Measurements from ENCODE around the gene GLRB.
"Not testable (repeated sequence)": the region's sequence is repeated elsewhere in the genome, so short reads cannot be mapped to it uniquely, and the experiment has no call there.

The GLRB gene

GRCh38 chr4:157127571-157127970 lies 51.6 kb downstream of the GLRB start:
- DNase-seq (ENCODE audit: low read depth in 2 of 2, low spot score in 1 of 2), result no peak

- no peak for DNase-seq (ENCODE audit: low read depth in 2 of 2, low spot score in 1 of 2)
Observed at GRCh38 chr4:157128395-157128794, 52.4 kb downstream of the GLRB start.

DNA sequence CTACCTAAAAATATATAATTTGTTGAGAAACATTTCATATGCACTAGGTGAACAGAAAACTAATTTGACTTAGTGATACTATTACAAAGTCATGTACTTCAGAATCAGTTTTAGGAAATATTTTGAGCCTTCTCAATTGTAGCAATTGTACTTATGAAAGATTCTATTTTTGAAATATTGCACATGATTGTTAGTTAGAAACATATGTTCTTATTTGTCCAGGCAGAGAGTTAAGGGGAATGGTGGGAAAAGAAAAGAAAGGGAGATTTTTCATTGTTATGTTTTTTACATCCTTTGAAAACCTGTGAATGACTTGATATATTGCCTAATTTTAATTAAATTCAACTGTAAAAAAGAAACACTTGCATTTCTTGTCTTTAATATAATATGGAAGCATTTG lies 66.0 kb downstream of the GLRB start:
- DNase-seq (ENCODE audit: low read depth in 2 of 2, low spot score in 1 of 2), result no peak

DNA sequence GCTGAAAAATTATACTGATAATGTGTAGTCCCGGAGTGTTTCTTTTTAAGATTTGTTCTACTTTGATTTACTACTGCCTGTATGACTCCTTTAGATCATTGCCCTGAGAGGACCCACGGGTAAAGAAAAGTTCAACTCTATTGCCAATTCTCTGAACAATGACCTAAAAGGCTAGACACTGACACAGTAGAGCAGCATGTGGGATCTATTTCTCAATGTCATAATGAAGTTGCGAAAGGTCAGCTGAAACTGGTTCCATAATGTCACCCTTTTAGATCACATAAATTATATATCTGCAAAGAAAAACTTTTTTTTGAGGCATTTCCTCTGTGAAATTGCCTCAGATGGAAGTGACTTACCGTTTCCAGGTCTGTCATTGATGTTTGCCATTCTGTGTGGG lies 67.4 kb downstream of the GLRB start:
- no peak for DNase-seq (ENCODE audit: low read depth in 2 of 2, low spot score in 1 of 2)

DNA sequence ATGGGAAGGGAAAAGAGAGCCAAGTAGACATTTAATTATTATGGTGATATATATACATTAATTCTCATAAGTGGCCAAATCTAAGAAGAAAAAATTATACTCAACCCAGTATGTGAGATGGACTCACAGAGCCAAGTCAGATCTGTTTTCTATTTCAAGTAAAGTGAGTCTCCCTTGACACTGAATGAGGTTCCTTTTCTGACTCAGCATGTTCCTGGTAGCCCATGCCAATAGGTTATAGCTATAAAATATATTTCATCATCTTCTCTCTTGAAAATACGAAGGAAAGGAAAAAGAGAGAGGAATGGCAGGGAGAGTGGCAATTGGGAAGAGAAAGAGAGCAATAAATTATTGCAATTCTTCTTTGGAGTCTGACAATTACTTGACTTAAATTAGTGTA lies 75.8 kb downstream of the GLRB start:
- DNase-seq (ENCODE audit: low read depth in 2 of 2, low spot score in 1 of 2), result no peak

DNA sequence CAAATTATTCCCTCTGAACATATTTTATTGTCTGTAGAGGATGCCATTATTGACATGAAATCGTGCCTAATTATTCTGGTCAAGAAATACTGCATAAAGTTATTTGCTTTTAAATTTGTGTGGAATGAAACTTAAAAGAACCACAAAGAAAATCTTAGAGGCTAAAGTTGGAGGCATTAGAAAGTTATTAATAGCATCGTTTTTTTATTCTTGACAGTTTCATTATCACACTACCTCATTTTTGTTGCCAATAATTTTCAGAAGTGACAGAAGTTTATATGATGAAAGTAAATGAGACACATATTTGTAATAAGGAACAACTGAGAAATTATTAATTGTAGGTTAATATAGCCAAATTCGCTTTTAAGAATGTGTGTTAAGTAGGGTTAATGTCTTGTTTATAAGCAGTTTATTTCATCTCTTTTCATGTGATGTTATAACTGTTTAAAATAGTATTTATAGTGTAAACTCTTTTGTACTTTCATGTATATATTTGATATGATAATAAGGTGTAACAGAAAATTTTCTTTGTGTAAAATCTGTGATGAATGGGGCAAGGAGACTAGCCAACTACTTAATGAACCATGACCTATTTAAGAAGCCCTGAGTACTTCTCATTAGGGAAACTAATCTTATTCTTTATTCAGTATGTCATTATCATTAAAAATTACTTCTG lies 90.1 kb downstream of the GLRB start:
- DNase-seq (ENCODE audit: low read depth in 2 of 2, low spot score in 1 of 2), result no peak

DNA sequence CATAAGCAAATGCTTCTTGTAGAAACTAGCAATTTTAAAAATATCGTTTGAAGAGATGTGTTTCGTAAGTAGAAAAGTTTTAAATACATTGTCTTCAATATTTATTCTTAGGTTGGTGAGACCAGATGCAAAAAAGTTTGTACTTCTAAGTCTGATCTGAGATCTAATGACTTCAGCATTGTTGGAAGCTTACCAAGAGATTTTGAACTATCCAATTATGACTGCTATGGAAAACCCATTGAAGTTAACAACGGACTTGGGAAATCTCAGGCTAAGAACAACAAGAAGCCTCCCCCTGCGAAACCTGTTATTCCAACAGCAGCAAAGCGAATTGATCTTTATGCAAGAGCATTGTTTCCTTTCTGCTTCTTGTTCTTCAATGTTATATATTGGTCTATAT lies 94.4 kb downstream of the GLRB start:
- no peak for DNase-seq (ENCODE audit: low read depth in 2 of 2, low spot score in 1 of 2)

DNA sequence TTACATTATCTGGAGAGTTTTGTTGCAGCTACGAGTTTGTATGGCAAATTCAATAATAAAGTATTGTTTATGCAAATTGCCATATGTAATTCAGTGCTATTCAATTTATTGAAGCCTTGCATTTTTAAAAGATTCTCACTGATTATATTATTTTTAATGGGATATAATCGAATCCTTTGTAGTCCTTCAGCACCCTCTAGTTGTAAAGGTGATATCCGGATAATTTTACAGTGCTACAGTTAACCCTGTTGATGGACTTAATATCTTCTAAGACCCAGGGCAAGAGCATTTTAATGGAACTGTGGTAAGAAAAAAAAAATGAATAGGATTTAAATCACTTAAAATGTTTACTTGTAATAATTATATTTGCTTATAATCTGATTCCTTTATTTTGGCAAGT lies 96.1 kb downstream of the GLRB start:
- DNase-seq (ENCODE audit: low read depth in 2 of 2, low spot score in 1 of 2), result no peak

- DNase-seq (ENCODE audit: low read depth in 2 of 2, low spot score in 1 of 2), result not testable (repeated sequence)
Observed at GRCh38 chr4:157180268-157180667, 104.3 kb downstream of the GLRB start.

DNA sequence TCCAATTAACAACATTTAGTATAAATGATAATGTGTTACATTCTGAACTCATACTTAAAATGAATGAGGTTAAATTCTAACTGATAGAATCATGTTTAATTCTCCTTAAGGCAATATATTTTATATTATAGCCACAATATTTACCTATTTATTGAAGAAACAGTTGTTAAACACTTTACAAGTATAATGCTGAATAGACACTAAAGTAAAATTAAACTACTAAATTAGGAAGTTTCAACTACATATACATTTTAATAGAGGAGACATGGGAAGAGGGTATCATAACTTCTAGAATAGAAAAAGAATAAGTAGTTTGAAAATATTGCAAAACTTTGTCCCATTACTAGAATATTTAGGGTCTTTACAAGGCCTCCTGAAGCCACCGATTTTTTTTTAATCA lies 108.3 kb downstream of the GLRB start:
- no peak for DNase-seq (ENCODE audit: low read depth in 2 of 2, low spot score in 1 of 2)

DNA sequence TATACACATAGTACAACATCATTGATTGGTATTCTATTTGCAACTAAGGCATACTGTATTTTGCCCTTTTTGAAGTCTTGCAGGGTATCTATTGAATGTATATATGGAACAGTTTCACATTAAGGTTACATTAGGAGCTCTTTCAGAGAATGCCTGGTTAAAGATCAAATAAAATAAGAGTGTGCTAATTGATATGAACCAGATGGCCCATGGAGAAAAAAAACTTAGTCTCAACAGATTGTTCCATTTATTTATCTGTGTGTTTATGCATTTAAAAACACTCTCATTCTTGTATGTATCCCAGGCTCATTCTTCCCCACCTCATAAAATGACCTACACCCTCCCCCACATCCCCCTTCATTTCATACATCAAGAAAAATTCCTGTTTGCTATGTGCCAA lies 109.4 kb downstream of the GLRB start:
- DNase-seq (ENCODE audit: low read depth in 2 of 2, low spot score in 1 of 2), result no peak

GRCh38 chr4:157195374-157195773 lies 119.4 kb downstream of the GLRB start:
- no peak for DNase-seq (ENCODE audit: low read depth in 2 of 2, low spot score in 1 of 2)

DNA sequence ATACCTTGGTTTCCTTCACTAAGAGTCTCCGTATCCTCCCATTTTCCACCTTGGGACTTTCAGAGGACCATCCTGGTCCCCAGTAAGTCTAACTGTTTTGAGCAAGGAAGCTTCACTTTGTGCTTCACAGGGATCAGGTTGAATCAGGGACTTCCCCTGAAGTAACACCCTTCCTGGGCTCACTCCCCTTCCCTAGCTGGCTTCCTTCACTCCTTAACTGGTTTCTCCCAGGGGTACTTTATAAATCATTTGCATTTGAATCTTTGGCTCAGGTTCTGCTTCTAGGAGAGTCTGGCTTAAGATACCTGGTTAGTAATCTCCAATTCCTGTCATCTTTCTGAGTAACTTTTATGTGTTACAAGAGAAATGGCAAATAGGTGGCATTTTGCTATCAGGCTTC lies 120.1 kb downstream of the GLRB start:
- DNase-seq (ENCODE audit: low read depth in 2 of 2, low spot score in 1 of 2), result no peak

DNA sequence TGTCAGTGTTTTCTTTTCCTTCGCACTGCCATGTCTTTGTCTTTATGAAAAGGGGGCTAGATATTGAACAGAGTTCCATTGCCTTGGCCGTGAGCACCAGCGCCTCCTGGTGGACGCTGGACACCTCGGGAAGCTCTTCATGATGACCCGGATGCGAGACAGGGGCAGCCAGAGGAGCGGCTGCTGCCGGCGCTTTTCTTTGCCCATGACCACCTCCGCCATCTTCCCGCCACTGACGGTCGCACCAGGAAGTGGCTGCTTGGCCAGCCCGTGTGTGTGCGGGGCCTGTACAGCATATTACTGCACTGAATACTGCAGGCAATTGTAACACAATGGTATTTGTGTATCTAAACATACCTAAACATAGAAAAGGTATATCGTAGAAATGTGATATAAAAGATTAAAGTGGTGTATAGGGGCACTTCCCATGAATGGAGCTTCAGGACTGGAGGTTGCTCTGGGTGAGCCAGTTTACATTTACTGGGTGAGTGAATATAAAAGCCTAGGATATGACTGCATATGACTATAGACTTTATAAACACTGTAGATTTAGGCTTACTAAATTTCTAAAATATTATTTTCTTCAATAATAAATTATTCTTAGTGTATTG lies 128.8 kb downstream of the GLRB start:
- no peak for DNase-seq (ENCODE audit: low read depth in 2 of 2, low spot score in 1 of 2)

DNA sequence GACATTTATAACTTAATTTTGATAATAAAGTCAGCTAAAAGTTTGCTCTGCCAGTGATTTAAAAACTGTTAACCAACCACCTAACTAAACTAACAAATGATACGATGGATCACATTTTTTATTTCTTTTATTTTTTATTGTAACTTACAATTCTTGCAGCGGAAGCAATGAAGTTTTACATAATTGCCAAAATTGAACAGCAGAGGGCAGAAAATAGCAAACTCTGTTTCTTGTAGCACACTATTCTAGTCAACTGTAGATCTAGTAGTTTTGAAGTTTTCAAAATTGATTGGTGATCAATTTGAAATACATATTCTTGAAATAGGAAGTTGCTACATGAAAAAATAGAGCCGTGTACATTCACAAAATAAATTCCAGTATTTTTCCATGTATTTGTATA lies 141.8 kb downstream of the GLRB start:
- no peak for DNase-seq (ENCODE audit: low read depth in 2 of 2, low spot score in 1 of 2)

DNA sequence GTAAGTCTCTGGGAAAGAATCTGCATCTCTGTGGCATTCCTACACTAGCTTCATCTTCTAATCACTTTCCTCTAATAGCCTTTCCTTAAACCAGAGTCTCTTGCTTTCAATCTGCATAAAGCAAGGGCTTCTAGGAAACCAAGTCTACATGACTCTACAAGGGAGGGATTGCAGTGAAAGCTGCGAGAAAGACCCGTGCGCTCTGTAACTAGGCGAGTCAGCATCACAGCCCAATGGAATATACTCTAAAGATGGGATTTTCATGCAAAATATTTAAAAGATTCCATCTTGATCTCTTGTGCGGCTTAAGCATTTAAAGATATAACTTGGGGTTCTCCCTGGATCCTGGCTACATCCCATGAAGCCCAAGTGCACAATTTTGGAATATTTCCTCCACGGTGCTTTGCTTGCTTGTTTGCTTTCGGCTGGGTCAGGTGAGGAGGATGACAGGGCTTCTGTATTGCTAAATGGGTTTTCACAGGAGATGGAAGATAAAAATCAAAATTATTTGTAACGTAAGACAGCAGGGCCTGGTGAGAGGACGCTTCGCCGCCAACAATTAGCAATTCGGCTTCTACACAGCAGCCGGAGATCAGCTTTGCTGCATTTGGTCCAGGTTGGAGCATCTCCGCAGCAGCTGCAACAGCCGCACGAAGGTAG lies 143.9 kb downstream of the GLRB start:
- no peak for DNase-seq (ENCODE audit: low read depth in 2 of 2, low spot score in 1 of 2)

DNA sequence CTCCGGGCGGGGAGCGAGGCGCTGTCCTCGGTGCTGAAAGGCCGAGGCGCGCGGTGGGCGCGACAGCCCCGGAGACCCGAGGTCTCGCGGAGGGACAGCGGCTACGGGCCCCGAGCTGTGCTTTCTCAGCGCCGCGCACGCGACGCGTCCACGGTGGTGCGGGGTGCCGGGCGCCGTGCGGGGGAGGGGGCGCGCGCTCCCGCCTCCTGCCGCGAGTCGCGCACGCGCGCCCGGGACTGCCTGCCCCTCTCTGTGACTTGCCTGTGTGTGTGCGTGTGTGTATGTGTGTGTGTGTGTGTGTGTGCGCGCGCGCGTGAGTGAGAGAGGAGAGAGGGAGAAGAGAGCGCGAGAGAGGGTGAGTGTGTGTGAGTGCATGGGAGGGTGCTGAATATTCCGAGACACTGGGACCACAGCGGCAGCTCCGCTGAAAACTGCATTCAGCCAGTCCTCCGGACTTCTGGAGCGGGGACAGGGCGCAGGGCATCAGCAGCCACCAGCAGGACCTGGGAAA lies 144.5 kb downstream of the GLRB start, which contains the start of gene GRIA2:
TSS of gene GRIA2 (plus strand) at position 358 of the 511 bp plus-strand sequence. CDS start 315 bp downstream, outside the sequence.
- DNase-seq (ENCODE audit: low read depth in 2 of 2, low spot score in 1 of 2), result no peak

- no peak for DNase-seq (ENCODE audit: low read depth in 2 of 2, low spot score in 1 of 2)
Observed at GRCh38 chr4:157221426-157221894, 145.5 kb downstream of the GLRB start.

Measured in stimulated activated CD8-positive, alpha-beta memory T cell treated with anti-CD3 and anti-CD28 coated beads, Interleukin-4, amount 100 ng/mL, for 1 hour (primary cell).